Measurements from ENCODE around the gene NUBP2. TPM values are rescaled to one million over a fixed set of nuclear protein-coding genes. Genes with fewer than 3 reads are reported as not detected.

NUBP2 gene
- total and polyA plus RNA-seq, 2 donors (not counting 3 experiments of a cell fraction or from before 2014, with no cell fraction given) = 55.0 to 69.6 TPM

DNA sequence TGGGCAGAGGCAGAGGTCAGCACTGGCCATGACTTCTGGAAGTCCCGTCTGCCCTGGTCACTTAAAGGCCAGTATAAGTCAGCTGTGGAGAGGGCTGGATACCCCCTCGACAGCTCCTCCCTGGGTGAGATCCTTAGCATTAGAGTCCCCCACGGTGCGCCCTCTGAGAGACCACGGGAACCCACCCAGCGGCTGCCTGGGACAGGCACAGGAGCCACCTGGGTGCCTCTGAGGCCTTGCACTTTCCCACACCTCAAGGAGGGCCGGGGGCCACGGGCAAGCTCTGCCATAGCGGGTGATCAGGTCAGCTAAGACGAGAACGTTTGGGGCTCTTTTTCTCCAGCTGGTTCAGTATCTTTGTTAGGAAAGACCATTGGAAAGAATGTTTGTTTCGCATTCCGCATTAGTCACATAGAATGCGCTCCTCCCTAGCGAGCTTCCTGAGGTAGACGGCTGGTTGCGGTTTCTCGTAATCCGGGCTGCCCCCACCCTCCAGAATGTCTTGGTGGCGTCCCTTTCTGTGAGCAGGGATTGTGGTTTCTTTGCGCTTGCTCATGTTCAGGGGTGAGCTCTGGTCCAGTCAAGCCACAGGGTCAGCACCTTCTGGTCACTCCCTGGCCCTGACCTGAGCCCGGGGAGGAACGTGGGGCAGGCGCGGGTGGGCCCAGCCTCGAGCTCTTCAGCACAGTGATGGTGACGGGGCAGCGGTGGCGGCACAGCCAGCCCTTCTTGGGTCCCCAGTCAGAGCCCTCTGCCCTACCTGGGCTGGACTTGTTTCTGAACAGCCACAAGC lies 36.7 kb upstream of the NUBP2 start:
- no peaks in the 10 kb centered on the region for H3K9me1 ChIP-seq (replicated peaks; ENCODE audit: control insufficient read depth, extremely low read depth, insufficient read depth, low read length)
- BruUV-seq (replicated peaks) = no TSS peak
- H3K4me1 ChIP-seq (ENCODE audit: control insufficient read depth, extremely low read depth, insufficient read depth, low read length) = no peaks in the 10 kb centered on the region
- ChIA-PET POLR2A (no interaction called here), CTCF (interaction anchor here (1.4 kb wide), 1 partner anchor 23 kb away, joined by 3 read pairs; no protein-coding TSS in a partner anchor)
- no peaks in the 10 kb centered on the region for H3K27me3 ChIP-seq (ENCODE audit: control insufficient read depth in 2 of 2, insufficient read depth in 2 of 2, low read length in 2 of 2)
- H2AFZ ChIP-seq (ENCODE audit: low read depth, low read length) = no peak overlapping the region
- no peak for FAIRE-seq
- H3K4me2 ChIP-seq (ENCODE audit: insufficient read depth, low read length) = no peak overlapping the region
- peaks cover 8 to 41% of the 10 kb centered on the region in 2 experiments for H3K36me3 ChIP-seq (ENCODE audit: control insufficient read depth in 2 of 2, extremely low read depth in 1 of 2, insufficient read depth in 2 of 2, low read length in 2 of 2)
- no peaks in the 10 kb centered on the region for H4K20me1 ChIP-seq (replicated peaks; ENCODE audit: control insufficient read depth, extremely low read depth, insufficient read depth, low read length)
- no peak for TF ChIP-seq MYC (IDR thresholded peaks at IDR 0.05; ENCODE audit: low read depth, low read length)
- TF ChIP-seq POLR2AphosphoS5 (IDR thresholded peaks at IDR 0.05; ENCODE audit: insufficient read depth, low read depth, low read length) = no peak
- no peak for TF ChIP-seq EZH2 (IDR thresholded peaks at IDR 0.05; ENCODE audit: borderline replicate concordance, low read depth, low read length, severe bottlenecking)
- TF ChIP-seq GATA2 (IDR thresholded peaks at IDR 0.05; ENCODE audit: insufficient read depth, insufficient read length, low read depth, low read length) = no peak
- TF ChIP-seq, protein P1, sequence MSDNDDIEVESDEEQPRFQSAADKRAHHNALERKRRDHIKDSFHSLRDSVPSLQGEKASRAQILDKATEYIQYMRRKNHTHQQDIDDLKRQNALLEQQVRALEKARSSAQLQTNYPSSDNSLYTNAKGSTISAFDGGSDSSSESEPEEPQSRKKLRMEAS (IDR thresholded peaks at IDR 0.05; ENCODE audit: insufficient read depth, insufficient read length) = no peak
- no peak for TF ChIP-seq FOS (IDR thresholded peaks at IDR 0.05; ENCODE audit: borderline replicate concordance, insufficient read depth, low read length)
- TF ChIP-seq, protein P2, sequence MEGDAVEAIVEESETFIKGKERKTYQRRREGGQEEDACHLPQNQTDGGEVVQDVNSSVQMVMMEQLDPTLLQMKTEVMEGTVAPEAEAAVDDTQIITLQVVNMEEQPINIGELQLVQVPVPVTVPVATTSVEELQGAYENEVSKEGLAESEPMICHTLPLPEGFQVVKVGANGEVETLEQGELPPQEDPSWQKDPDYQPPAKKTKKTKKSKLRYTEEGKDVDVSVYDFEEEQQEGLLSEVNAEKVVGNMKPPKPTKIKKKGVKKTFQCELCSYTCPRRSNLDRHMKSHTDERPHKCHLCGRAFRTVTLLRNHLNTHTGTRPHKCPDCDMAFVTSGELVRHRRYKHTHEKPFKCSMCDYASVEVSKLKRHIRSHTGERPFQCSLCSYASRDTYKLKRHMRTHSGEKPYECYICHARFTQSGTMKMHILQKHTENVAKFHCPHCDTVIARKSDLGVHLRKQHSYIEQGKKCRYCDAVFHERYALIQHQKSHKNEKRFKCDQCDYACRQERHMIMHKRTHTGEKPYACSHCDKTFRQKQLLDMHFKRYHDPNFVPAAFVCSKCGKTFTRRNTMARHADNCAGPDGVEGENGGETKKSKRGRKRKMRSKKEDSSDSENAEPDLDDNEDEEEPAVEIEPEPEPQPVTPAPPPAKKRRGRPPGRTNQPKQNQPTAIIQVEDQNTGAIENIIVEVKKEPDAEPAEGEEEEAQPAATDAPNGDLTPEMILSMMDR (IDR thresholded peaks at IDR 0.05; ENCODE audit: extremely low read depth in 1 of 2, insufficient read depth in 1 of 2, low read depth in 1 of 2, low read length in 2 of 2) = no peak
- no peak for TF ChIP-seq POLR2A (IDR thresholded peaks at IDR 0.05; ENCODE audit: low read depth, low read length)
- TF ChIP-seq JUN (IDR thresholded peaks at IDR 0.05; ENCODE audit: borderline replicate concordance, insufficient read depth, insufficient read length, low read depth) = no peak
- no peak overlapping the region for H3K4me3 ChIP-seq (replicated peaks in 1 of 3; ENCODE audit: insufficient read depth in 1 of 3, low read depth in 1 of 3, low read length in 3 of 3)
- DNase-seq (ENCODE audit: low read depth, low spot score) = no peak
- no peak overlapping the region for H3K9ac ChIP-seq (replicated peaks; ENCODE audit: extremely low read depth, insufficient read depth, low read length)
- H3K9me3 ChIP-seq (replicated peaks; ENCODE audit: control insufficient read depth, insufficient read depth, low read length) = no peaks in the 10 kb centered on the region
- H3K27ac ChIP-seq (ENCODE audit: insufficient read depth, low read depth, low read length) = no peak overlapping the region
- no peaks in the 10 kb centered on the region for H3K79me2 ChIP-seq (ENCODE audit: control insufficient read depth, insufficient read depth, low read length)
- intact Hi-C loops (cut with micrococcal nuclease) (no loop called here), dilution Hi-C loops (cut with MboI; ENCODE audit: extremely low pct_ligation_motif_present, low sequenced_read_pairs) (no loop called here)
